Measurements from ENCODE around the gene FBN1. TPM values are rescaled to one million over a fixed set of nuclear protein-coding genes. Genes with fewer than 3 reads are reported as not detected.

FBN1 gene
- total RNA-seq, 4 donors from 2014 or later, result 128 to 325 (median 215) TPM

- TF ChIP-seq, protein P1, sequence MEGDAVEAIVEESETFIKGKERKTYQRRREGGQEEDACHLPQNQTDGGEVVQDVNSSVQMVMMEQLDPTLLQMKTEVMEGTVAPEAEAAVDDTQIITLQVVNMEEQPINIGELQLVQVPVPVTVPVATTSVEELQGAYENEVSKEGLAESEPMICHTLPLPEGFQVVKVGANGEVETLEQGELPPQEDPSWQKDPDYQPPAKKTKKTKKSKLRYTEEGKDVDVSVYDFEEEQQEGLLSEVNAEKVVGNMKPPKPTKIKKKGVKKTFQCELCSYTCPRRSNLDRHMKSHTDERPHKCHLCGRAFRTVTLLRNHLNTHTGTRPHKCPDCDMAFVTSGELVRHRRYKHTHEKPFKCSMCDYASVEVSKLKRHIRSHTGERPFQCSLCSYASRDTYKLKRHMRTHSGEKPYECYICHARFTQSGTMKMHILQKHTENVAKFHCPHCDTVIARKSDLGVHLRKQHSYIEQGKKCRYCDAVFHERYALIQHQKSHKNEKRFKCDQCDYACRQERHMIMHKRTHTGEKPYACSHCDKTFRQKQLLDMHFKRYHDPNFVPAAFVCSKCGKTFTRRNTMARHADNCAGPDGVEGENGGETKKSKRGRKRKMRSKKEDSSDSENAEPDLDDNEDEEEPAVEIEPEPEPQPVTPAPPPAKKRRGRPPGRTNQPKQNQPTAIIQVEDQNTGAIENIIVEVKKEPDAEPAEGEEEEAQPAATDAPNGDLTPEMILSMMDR (IDR thresholded peaks at IDR 0.05; ENCODE audit: low read depth), result no peak
Observed at GRCh38 chr15:48632651-48633050, 12.9 kb downstream of the FBN1 start.

GRCh38 chr15:48631176-48631770 is 14.2 kb downstream of the FBN1 start:
- TF ChIP-seq, protein P1 (IDR thresholded peaks at IDR 0.05; ENCODE audit: low read depth), result no peak

- TF ChIP-seq, protein P1 (IDR thresholded peaks at IDR 0.05; ENCODE audit: low read depth), result no peak
Observed at GRCh38 chr15:48630245-48630644, 15.3 kb downstream of the FBN1 start.

- TF ChIP-seq, protein P1 (IDR thresholded peaks at IDR 0.05; ENCODE audit: low read depth), result no peak
Observed at GRCh38 chr15:48628832-48629231, 16.7 kb downstream of the FBN1 start.

- TF ChIP-seq, protein P1 (IDR thresholded peaks at IDR 0.05; ENCODE audit: low read depth), result no peak
Observed at GRCh38 chr15:48627260-48627940, 18.1 kb downstream of the FBN1 start.

GRCh38 chr15:48625126-48625525 is 20.4 kb downstream of the FBN1 start:
- TF ChIP-seq, protein P1 (IDR thresholded peaks at IDR 0.05; ENCODE audit: low read depth), result no peak

DNA sequence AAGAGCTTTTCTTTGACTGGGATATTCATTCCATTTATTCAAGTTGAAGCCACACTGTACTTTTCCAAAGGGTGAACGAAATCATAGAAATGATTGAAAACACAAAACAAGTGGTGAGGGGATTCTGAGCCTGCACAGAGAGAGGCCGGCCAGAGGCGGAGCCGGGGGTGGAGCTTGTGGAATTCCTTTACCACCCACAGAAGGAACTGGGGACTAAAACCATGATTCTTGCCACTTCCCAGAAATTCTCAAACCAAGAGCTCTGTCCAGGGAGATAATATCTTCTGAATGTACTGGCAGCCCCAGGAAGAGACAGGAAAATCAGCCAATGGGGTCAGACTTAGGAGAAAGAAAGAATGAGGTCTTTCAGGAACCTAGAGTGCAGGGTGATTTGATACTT is 20.8 kb downstream of the FBN1 start:
- TF ChIP-seq, protein P1 (IDR thresholded peaks at IDR 0.05; ENCODE audit: low read depth), result no peak

All from subcutaneous adipose tissue (tissue), 4 donors.